OCI-LY7 (cell line): ENCODE measurements around the gene ARHGAP26.

Experiments
- CTCF ChIP-seq: fragments of 200-600 bp; sonication (generic); conservative IDR thresholded peaks from 2 replicates; pipeline ENCODE4 v1.5.1; 2014; ENCODE audit warnings: mild to moderate bottlenecking, antibody characterized with exemption, low read length, moderate library complexity, mixed read lengths
- EZH2phosphoT487 ChIP-seq: fragments of 200-600 bp; sonication (generic); IDR thresholded peaks from 2 replicates; pipeline ENCODE4 v1.6.1; 2018; ENCODE audit warnings: low read depth, borderline replicate concordance, mild to moderate bottlenecking, mixed run types, antibody characterized with exemption, low read length, moderate library complexity, mixed read lengths

GRCh38 chr5:143064676-143065075, 294.5 kb downstream of the ARHGAP26 start:
- TF ChIP-seq CTCF (no peak), EZH2phosphoT487 (no peak)
